Stimulated activated effector memory CD8-positive, alpha-beta T cell treated with anti-CD3 and anti-CD28 coated beads, Interleukin-12 subunit alpha, Interleukin-12 subunit beta, amount 100 ng/mL, for 72 hours (primary cell): ENCODE results near the gene SALL4.
"Not testable (repeated sequence)": the region's sequence is repeated elsewhere in the genome, so short reads cannot be mapped to it uniquely, and the experiment has no call there.

Experiments used
- ATAC-seq: fragments of 150-1000 bp; cut with Tn5 transposase; 2 replicates; pipeline ENCODE4 v1.10.0; 2021
- DNase-seq, 2 donors: peaks; one replicate each; pipeline ENCODE4 v3.0.0; 2021 to 2022; ENCODE audit warnings: low spot score in 2 of 2
- H3K27ac Mint-ChIP-seq: one replicate; pipeline ENCODE4 v1.8.0; 2022; ENCODE audit warnings: mild to moderate bottlenecking, mixed read lengths
- H3K36me3 Mint-ChIP-seq: one replicate; pipeline ENCODE4 v1.8.0; 2022; ENCODE audit warnings: mild to moderate bottlenecking, mixed read lengths
- H3K4me1 Mint-ChIP-seq: one replicate; pipeline ENCODE4 v1.8.0; 2022; ENCODE audit warnings: mixed read lengths
- H3K4me3 Mint-ChIP-seq: one replicate; pipeline ENCODE4 v1.8.0; 2022; ENCODE audit warnings: mild to moderate bottlenecking, mixed read lengths
- H3K9me3 Mint-ChIP-seq: one replicate; pipeline ENCODE4 v1.8.0; 2022; ENCODE audit warnings: mixed read lengths

Gene SALL4

GRCh38 chr20:51789434-51789833 lies 12.9 kb downstream of the SALL4 start:
- no peak for DNase-seq
- Mint-ChIP-seq H3K27ac (no peak overlapping the region), H3K4me1 (no peaks in the 10 kb centered on the region), H3K9me3 (no peaks in the 10 kb centered on the region), H3K4me3 (no peak overlapping the region), H3K36me3 (no peaks in the 10 kb centered on the region)
- no peak for ATAC-seq

GRCh38 chr20:51788822-51789221 lies 13.5 kb downstream of the SALL4 start:
- ATAC-seq = no peak
- Mint-ChIP-seq H3K4me1 (no peaks in the 10 kb centered on the region), H3K27ac (no peak overlapping the region), H3K4me3 (no peak overlapping the region), H3K9me3 (no peaks in the 10 kb centered on the region), H3K36me3 (no peaks in the 10 kb centered on the region)
- DNase-seq = no peak

- DNase-seq (no peak), ATAC-seq (no peak)
- H3K9me3 Mint-ChIP-seq = no peaks in the 10 kb centered on the region
- no peak overlapping the region for H3K4me3 Mint-ChIP-seq
- no peaks in the 10 kb centered on the region for H3K36me3 Mint-ChIP-seq
- no peaks in the 10 kb centered on the region for H3K4me1 Mint-ChIP-seq
- no peak overlapping the region for H3K27ac Mint-ChIP-seq
These were observed 18.0 kb downstream of the SALL4 start for GRCh38 chr20:51784299-51784698.

GRCh38 chr20:51778229-51778759 lies 24.0 kb downstream of the SALL4 start:
- not testable (repeated sequence) for H3K27ac Mint-ChIP-seq, H3K4me3 Mint-ChIP-seq, ATAC-seq, DNase-seq, H3K9me3 Mint-ChIP-seq, H3K4me1 Mint-ChIP-seq, H3K36me3 Mint-ChIP-seq

- Mint-ChIP-seq H3K27ac (no peak overlapping the region), H3K4me3 (no peak overlapping the region), H3K36me3 (no peaks in the 10 kb centered on the region), H3K4me1 (no peaks in the 10 kb centered on the region), H3K9me3 (no peaks in the 10 kb centered on the region)
- DNase-seq = no peak
- no peak for ATAC-seq
These were observed 27.1 kb downstream of the SALL4 start for GRCh38 chr20:51775241-51775640.

GRCh38 chr20:51772236-51772635 lies 30.1 kb downstream of the SALL4 start:
- Mint-ChIP-seq H3K4me3 (no peak overlapping the region), H3K4me1 (peaks cover 10% of the 10 kb centered on the region), H3K36me3 (no peaks in the 10 kb centered on the region), H3K27ac (no peak overlapping the region), H3K9me3 (no peaks in the 10 kb centered on the region)
- no peak for ATAC-seq
- no peak for DNase-seq

GRCh38 chr20:51769976-51770615 lies 32.2 kb downstream of the SALL4 start:
- no peak for DNase-seq

GRCh38 chr20:51768759-51769517 lies 33.4 kb downstream of the SALL4 start:
- H3K4me1 Mint-ChIP-seq = peaks cover 10% of the 10 kb centered on the region
- H3K9me3 Mint-ChIP-seq = no peaks in the 10 kb centered on the region
- H3K4me3 Mint-ChIP-seq = peak overlapping the region; percentile 60
- H3K27ac Mint-ChIP-seq = no peak overlapping the region
- H3K36me3 Mint-ChIP-seq = no peaks in the 10 kb centered on the region
- ATAC-seq = peak; percentile 70
- no peak for DNase-seq

More at GRCh38 chr20:51769976-51770615, 32.2 kb downstream of the SALL4 start:
- Mint-ChIP-seq H3K27ac (no peak overlapping the region), H3K9me3 (no peaks in the 10 kb centered on the region), H3K36me3 (no peaks in the 10 kb centered on the region), H3K4me3 (peak overlapping the region; percentile 60), H3K4me1 (peaks cover 10% of the 10 kb centered on the region)
- no peak for ATAC-seq

GRCh38 chr20:51767867-51768758 lies 34.2 kb downstream of the SALL4 start, which contains the start of gene ATP9A:
ATP9A (minus strand) TSS chr20:51768390; CDS start chr20:51768369, 21 bp downstream.
- H3K27ac Mint-ChIP-seq = no peak within 1 kb of the TSS
- no peaks in the 10 kb centered on the region for H3K9me3 Mint-ChIP-seq
- no peaks in the 10 kb centered on the region for H3K36me3 Mint-ChIP-seq
- DNase-seq = peak in 1 of 2 donors; percentile 51
- peak within 1 kb of the TSS; percentile 61 for H3K4me3 Mint-ChIP-seq
- no peak for ATAC-seq
- H3K4me1 Mint-ChIP-seq = peaks cover 10% of the 10 kb centered on the region

GRCh38 chr20:51766994-51767866 lies 35.1 kb downstream of the SALL4 start:
- Mint-ChIP-seq H3K4me1 (peaks cover 10% of the 10 kb centered on the region), H3K27ac (no peak overlapping the region), H3K9me3 (no peaks in the 10 kb centered on the region), H3K36me3 (no peaks in the 10 kb centered on the region), H3K4me3 (peak overlapping the region; percentile 61)
- ATAC-seq (peak; percentile 83), DNase-seq (peak; percentile 22 to 79)

GRCh38 chr20:51765381-51765780 lies 36.9 kb downstream of the SALL4 start:
- DNase-seq, ATAC-seq, H3K36me3 Mint-ChIP-seq, H3K9me3 Mint-ChIP-seq, H3K27ac Mint-ChIP-seq, H3K4me3 Mint-ChIP-seq: not testable (repeated sequence)
- peaks cover 10% of the 10 kb centered on the region for H3K4me1 Mint-ChIP-seq

GRCh38 chr20:51763965-51764602 lies 38.2 kb downstream of the SALL4 start:
- ATAC-seq = no peak
- Mint-ChIP-seq H3K4me1 (peaks cover 7% of the 10 kb centered on the region), H3K27ac (no peak overlapping the region), H3K36me3 (no peaks in the 10 kb centered on the region), H3K9me3 (no peaks in the 10 kb centered on the region), H3K4me3 (no peak overlapping the region)
- DNase-seq = no peak

- ATAC-seq = no peak
- Mint-ChIP-seq H3K4me1 (peaks cover 7% of the 10 kb centered on the region), H3K4me3 (no peak overlapping the region), H3K9me3 (no peaks in the 10 kb centered on the region), H3K36me3 (no peaks in the 10 kb centered on the region), H3K27ac (no peak overlapping the region)
- DNase-seq = no peak
These were observed 41.3 kb downstream of the SALL4 start for GRCh38 chr20:51760905-51761546.
